GM12875 (cell line): ENCODE measurements around the gene HOMER1.

Source experiments
- H3K4me3 ChIP-seq: one replicate; pipeline ENCODE4 v1.5.1; 2011; ENCODE audit warnings: low read depth, low read length, control low read depth
- TF ChIP-seq, protein P1 (sequence below): IDR thresholded peaks from 2 replicates; pipeline ENCODE4 v1.5.1; 2011; ENCODE audit warnings: low read depth, mild to moderate bottlenecking, control low read depth, inconsistent platforms, low read length, moderate library complexity, borderline replicate concordance; ENCODE audit not compliant: insufficient read depth

Gene HOMER1

GRCh38 chr5:79423296-79423695 is 90.6 kb downstream of the HOMER1 start:
- H3K4me3 ChIP-seq, result no peak overlapping the region
- TF ChIP-seq, protein P1, sequence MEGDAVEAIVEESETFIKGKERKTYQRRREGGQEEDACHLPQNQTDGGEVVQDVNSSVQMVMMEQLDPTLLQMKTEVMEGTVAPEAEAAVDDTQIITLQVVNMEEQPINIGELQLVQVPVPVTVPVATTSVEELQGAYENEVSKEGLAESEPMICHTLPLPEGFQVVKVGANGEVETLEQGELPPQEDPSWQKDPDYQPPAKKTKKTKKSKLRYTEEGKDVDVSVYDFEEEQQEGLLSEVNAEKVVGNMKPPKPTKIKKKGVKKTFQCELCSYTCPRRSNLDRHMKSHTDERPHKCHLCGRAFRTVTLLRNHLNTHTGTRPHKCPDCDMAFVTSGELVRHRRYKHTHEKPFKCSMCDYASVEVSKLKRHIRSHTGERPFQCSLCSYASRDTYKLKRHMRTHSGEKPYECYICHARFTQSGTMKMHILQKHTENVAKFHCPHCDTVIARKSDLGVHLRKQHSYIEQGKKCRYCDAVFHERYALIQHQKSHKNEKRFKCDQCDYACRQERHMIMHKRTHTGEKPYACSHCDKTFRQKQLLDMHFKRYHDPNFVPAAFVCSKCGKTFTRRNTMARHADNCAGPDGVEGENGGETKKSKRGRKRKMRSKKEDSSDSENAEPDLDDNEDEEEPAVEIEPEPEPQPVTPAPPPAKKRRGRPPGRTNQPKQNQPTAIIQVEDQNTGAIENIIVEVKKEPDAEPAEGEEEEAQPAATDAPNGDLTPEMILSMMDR, result no peak

GRCh38 chr5:79420248-79420647 is 93.7 kb downstream of the HOMER1 start:
- TF ChIP-seq, protein P1, result no peak
- H3K4me3 ChIP-seq, result no peak overlapping the region

DNA sequence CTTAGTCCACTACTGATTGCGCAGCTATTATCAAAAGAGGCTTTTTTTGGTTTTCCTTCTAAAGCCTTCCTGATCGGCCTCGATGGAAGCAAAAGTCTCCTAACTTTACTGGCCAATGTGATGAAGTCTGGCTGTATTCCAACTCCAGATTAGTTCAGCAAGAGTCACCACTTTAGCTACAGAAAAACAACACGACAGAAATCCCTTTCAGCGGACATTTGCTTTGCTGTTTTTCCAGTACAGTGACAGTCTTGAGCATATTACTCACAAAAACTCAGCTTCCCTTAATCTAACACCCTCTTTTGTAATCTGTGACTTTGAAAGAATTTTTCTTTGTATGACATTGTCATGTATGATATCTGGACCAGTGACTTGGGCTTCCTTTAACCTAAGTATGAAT is 95.7 kb downstream of the HOMER1 start:
- TF ChIP-seq, protein P1, result no peak

DNA sequence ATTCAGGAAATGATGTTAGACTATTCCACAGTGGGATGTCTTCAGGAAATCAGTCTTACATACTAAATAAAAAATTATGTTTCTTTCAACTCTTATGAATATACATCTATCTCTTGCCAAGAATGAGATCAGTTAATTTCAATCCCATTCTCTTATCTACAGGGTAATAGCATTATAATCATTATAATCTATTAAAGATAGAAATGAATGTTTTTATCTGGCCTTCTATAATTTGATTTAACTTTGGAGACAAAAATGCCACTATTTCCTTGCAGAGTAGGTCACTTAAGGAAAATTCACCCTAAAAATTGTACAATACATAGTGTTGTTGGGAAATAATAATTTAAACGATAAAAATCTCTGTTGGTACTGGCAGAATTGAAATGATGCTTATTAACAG is 96.4 kb downstream of the HOMER1 start:
- TF ChIP-seq, protein P1, result no peak
- H3K4me3 ChIP-seq, result no peak overlapping the region

More for the DNA sequence above, 95.7 kb downstream of the HOMER1 start:
- no peak overlapping the region for H3K4me3 ChIP-seq

DNA sequence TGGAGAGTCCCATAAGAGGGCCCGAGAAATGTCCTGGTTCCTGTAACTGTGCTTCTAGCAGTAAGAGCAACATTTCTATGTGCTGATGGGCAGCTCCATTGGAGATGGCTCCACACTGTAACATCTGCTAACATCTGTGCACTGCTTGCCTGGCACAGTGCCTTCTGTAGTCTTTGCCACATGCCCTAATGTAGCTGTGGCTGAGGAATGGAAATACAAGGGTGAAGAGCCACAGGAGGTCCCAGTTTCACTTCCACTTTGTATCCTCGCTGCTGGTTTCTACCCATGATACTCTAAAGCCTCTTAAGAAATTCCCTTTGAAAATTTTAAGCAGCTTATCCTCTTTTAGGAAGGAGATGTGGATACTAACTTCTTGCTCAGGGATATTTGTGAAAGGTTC is 97.4 kb downstream of the HOMER1 start:
- H3K4me3 ChIP-seq, result no peak overlapping the region
- TF ChIP-seq, protein P1, result no peak

DNA sequence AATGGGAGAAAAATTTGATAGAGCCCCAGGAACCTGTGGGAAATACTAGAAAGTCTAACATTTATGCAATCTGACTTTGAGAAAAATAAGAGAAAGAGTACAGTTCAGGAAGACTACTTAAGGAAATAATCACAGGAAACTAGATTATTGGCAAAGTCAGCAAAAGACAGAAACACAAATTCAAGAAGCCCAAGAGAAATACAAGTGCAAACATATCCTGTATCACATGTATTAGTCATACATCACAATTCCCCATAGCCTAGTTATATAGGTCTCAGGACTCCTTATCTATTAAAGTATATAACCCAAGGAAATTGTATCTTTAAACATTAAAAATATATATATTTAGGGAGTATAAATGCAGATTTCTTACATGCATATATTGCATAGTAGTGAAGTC is 100.8 kb downstream of the HOMER1 start:
- no peak overlapping the region for H3K4me3 ChIP-seq
- TF ChIP-seq, protein P1, result no peak

DNA sequence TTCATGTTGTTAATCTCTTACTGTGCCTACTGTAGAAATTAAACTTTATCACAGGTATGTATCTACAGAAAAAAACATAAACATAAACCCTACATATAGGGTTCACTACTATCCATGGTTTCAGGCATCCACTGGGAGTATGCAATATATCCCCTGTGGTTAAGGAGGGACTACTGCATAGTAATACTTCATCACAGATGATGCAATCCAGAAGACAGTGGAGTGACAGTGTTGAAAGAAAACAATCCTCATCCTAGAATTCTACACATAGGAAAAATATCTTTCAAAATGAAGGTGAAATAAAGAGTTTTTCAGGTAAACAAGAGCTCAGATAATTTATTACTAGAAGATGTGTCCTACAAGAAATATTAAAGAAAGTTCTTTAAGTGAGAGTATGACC is 105.9 kb downstream of the HOMER1 start:
- TF ChIP-seq, protein P1, result no peak
- no peak overlapping the region for H3K4me3 ChIP-seq
